Effector CD8-positive, alpha-beta T cell (primary cell): Measurements from ENCODE around the gene ZNF133.

Experiments
- DNase-seq: peaks from one replicate; lab custom pipeline; 2025; lab: John Stamatoyannopoulos, UW

ZNF133 gene

DNA sequence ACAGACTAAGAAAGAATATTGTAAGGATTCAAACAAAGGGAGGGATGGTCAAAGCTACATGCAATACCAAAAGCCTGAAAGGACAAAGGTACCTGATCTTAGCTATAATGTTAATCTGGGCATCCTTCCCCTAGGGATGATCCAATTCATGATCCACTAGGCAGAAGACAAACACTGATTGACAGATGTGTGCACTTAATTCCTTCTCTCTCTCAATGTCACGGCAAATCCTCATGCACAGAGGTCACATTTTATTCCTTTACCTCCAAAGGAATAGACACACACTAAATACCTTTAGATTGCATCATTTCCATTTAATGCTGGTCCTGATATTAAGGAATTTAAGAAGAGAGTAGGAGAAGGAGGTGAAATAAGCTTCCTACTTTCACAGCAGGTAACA, 73.4 kb downstream of the ZNF133 start:
- no peak for DNase-seq

DNA sequence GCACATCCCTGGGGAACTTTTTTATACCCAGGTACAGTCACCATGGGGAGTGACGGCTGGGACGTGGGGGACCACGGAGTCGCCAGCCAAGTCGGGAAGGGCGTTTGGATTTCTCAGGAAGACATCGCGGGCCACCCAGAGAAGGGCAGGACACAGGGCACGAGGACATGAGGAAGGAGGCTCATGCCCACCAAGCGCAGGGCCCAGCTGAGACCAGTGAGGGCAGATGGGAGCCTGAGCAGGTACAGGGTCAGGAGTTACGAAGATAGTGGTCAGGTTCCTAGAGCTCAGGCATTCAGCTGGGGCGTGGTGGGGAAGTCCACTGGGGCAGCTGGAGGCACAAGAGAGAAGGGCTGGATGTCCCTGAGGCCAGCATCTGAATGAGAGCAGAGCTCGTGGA, 74.6 kb downstream of the ZNF133 start:
- DNase-seq: no peak

DNA sequence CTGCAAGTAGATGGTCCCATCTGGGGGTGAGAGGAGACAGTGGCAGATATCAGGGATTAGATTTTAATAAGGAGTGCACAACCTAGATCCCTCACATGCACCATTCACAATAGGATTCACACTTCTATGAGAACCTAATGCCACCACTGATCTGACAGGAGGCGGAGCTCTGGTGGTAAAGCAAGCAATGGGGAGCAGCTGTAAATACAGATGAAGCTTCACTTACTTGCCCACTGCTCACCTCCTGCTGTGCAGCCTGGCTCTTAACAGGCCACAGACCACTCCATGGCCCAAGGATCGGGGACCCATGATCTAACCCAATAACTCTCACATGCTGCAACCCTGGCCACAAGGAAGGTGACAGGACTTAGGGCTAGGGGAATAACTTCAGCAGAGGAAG, 75.4 kb downstream of the ZNF133 start:
- DNase-seq: no peak

DNA sequence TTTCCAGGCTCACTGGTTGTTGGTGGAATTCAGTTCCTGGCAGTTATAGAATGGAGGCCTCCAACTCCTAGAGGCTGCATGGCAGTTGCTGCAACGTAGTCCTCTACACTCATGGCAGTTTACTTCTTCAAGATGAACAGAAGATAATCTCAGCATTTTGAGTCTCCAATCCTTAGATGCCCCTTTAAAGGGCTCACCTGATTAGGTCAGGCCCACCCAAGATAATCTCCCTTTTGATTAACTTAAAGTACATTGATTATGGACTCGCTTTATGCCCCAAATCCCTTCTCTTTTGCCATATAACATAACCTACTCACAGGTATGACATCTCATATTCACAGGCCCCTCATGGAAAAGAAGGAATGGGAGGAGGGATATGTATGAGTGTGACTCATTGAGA, 76.4 kb downstream of the ZNF133 start:
- no peak for DNase-seq
